ENCODE data around the gene DRAP1.

The DRAP1 gene

GRCh38 chr11:65911682-65912568, 7.3 kb upstream of the DRAP1 start:
- Histone ChIP-seq H3K27ac (ENCODE audit: low read depth, low read length) (peak overlapping the region; percentile 91), H3K36me3 (ENCODE audit: insufficient read depth, low read length) (no peaks in the 10 kb centered on the region), H2AFZ (ENCODE audit: low read length, unreplicated experiment) (no peak overlapping the region), H3K4me3 (ENCODE audit: low read depth, low read length) (peak overlapping the region; percentile 27; the same call in 1 of the 2 replicates), H3K79me2 (ENCODE audit: control insufficient read depth, insufficient read depth, low read length, unreplicated experiment) (peaks cover 11% of the 10 kb centered on the region), H3K27me3 (ENCODE audit: insufficient read depth, low read length) (no peaks in the 10 kb centered on the region), H3K4me1 (ENCODE audit: control insufficient read depth, insufficient read depth, low read length, unreplicated experiment) (peaks cover 74% of the 10 kb centered on the region)

GRCh38 chr11:65912845-65913244, 6.4 kb upstream of the DRAP1 start:
- H2AFZ ChIP-seq (ENCODE audit: low read length, unreplicated experiment), result no peak overlapping the region
- no peak overlapping the region for H3K4me3 ChIP-seq (ENCODE audit: low read depth, low read length)
- H3K27me3 ChIP-seq (ENCODE audit: insufficient read depth, low read length), result no peaks in the 10 kb centered on the region
- H3K36me3 ChIP-seq (ENCODE audit: insufficient read depth, low read length), result peaks cover 2% of the 10 kb centered on the region; the same call in 1 of the 2 replicates
- H3K79me2 ChIP-seq (ENCODE audit: control insufficient read depth, insufficient read depth, low read length, unreplicated experiment), result peaks cover 20% of the 10 kb centered on the region
- peaks cover 78% of the 10 kb centered on the region for H3K4me1 ChIP-seq (ENCODE audit: control insufficient read depth, insufficient read depth, low read length, unreplicated experiment)
- peak overlapping the region; percentile 91 for H3K27ac ChIP-seq (ENCODE audit: low read depth, low read length)

- H3K27ac ChIP-seq (ENCODE audit: low read depth, low read length), result peak overlapping the region; percentile 91
- H3K27me3 ChIP-seq (ENCODE audit: insufficient read depth, low read length), result no peaks in the 10 kb centered on the region
- no peak overlapping the region for H2AFZ ChIP-seq (ENCODE audit: low read length, unreplicated experiment)
- H3K4me1 ChIP-seq (ENCODE audit: control insufficient read depth, insufficient read depth, low read length, unreplicated experiment), result peaks cover 76% of the 10 kb centered on the region
- H3K36me3 ChIP-seq (ENCODE audit: insufficient read depth, low read length), result peaks cover 2% of the 10 kb centered on the region; the same call in 1 of the 2 replicates
- peak overlapping the region; percentile 2; the same call in 1 of the 2 replicates for H3K4me3 ChIP-seq (ENCODE audit: low read depth, low read length)
- H3K79me2 ChIP-seq (ENCODE audit: control insufficient read depth, insufficient read depth, low read length, unreplicated experiment), result peaks cover 38% of the 10 kb centered on the region
These were observed 4.0 kb upstream of the DRAP1 start for GRCh38 chr11:65915101-65915820.

- peaks cover 5% of the 10 kb centered on the region; the same call in 1 of the 2 replicates for H3K36me3 ChIP-seq (ENCODE audit: insufficient read depth, low read length)
- peaks cover 44% of the 10 kb centered on the region for H3K79me2 ChIP-seq (ENCODE audit: control insufficient read depth, insufficient read depth, low read length, unreplicated experiment)
- no peaks in the 10 kb centered on the region for H3K27me3 ChIP-seq (ENCODE audit: insufficient read depth, low read length)
- H3K4me3 ChIP-seq (ENCODE audit: low read depth, low read length), result peak overlapping the region; percentile 97
- H3K4me1 ChIP-seq (ENCODE audit: control insufficient read depth, insufficient read depth, low read length, unreplicated experiment), result peaks cover 75% of the 10 kb centered on the region
- H3K27ac ChIP-seq (ENCODE audit: low read depth, low read length), result peak overlapping the region; percentile 91
- no peak overlapping the region for H2AFZ ChIP-seq (ENCODE audit: low read length, unreplicated experiment)
These were observed 3.4 kb upstream of the DRAP1 start for GRCh38 chr11:65915821-65916251.

GRCh38 chr11:65916391-65916790, 2.8 kb upstream of the DRAP1 start:
- Histone ChIP-seq H3K36me3 (ENCODE audit: insufficient read depth, low read length) (peaks cover 6% of the 10 kb centered on the region; the same call in 1 of the 2 replicates), H3K79me2 (ENCODE audit: control insufficient read depth, insufficient read depth, low read length, unreplicated experiment) (peaks cover 49% of the 10 kb centered on the region), H3K27me3 (ENCODE audit: insufficient read depth, low read length) (no peaks in the 10 kb centered on the region), H3K4me3 (ENCODE audit: low read depth, low read length) (peak overlapping the region; percentile 97), H3K4me1 (ENCODE audit: control insufficient read depth, insufficient read depth, low read length, unreplicated experiment) (peaks cover 75% of the 10 kb centered on the region), H3K27ac (ENCODE audit: low read depth, low read length) (peak overlapping the region; percentile 91), H2AFZ (ENCODE audit: low read length, unreplicated experiment) (no peak overlapping the region)

- Histone ChIP-seq H3K36me3 (ENCODE audit: insufficient read depth, low read length) (peaks cover 6% of the 10 kb centered on the region; the same call in 1 of the 2 replicates), H3K4me1 (ENCODE audit: control insufficient read depth, insufficient read depth, low read length, unreplicated experiment) (peaks cover 72% of the 10 kb centered on the region), H2AFZ (ENCODE audit: low read length, unreplicated experiment) (no peak overlapping the region), H3K79me2 (ENCODE audit: control insufficient read depth, insufficient read depth, low read length, unreplicated experiment) (peaks cover 54% of the 10 kb centered on the region), H3K27ac (ENCODE audit: low read depth, low read length) (peak overlapping the region; percentile 91), H3K4me3 (ENCODE audit: low read depth, low read length) (peak overlapping the region; percentile 97), H3K27me3 (ENCODE audit: insufficient read depth, low read length) (no peaks in the 10 kb centered on the region)
These were observed 2.2 kb upstream of the DRAP1 start for GRCh38 chr11:65917077-65917433.

- Histone ChIP-seq H3K27me3 (ENCODE audit: insufficient read depth, low read length) (no peaks in the 10 kb centered on the region), H3K27ac (ENCODE audit: low read depth, low read length) (peak overlapping the region; percentile 91), H3K79me2 (ENCODE audit: control insufficient read depth, insufficient read depth, low read length, unreplicated experiment) (peaks cover 59% of the 10 kb centered on the region), H3K4me3 (ENCODE audit: low read depth, low read length) (peak overlapping the region; percentile 97), H3K4me1 (ENCODE audit: control insufficient read depth, insufficient read depth, low read length, unreplicated experiment) (peaks cover 66% of the 10 kb centered on the region), H2AFZ (ENCODE audit: low read length, unreplicated experiment) (no peak overlapping the region), H3K36me3 (ENCODE audit: insufficient read depth, low read length) (peaks cover 10% of the 10 kb centered on the region)
These were observed 1.6 kb upstream of the DRAP1 start for GRCh38 chr11:65917434-65918210.

GRCh38 chr11:65918211-65919140, 750 bp upstream of the DRAP1 start, which contains the start of gene C11orf68:
C11orf68 (minus strand) TSS chr11:65919062; CDS start chr11:65919031, 31 bp downstream.
- Histone ChIP-seq H3K4me3 (ENCODE audit: low read depth, low read length) (peak within 1 kb of the TSS; percentile 97), H3K36me3 (ENCODE audit: insufficient read depth, low read length) (peaks cover 18% of the 10 kb centered on the region), H3K27me3 (ENCODE audit: insufficient read depth, low read length) (no peaks in the 10 kb centered on the region), H3K4me1 (ENCODE audit: control insufficient read depth, insufficient read depth, low read length, unreplicated experiment) (peaks cover 58% of the 10 kb centered on the region), H3K27ac (ENCODE audit: low read depth, low read length) (peak within 1 kb of the TSS; percentile 91), H2AFZ (ENCODE audit: low read length, unreplicated experiment) (peak within 1 kb of the TSS; percentile 5), H3K79me2 (ENCODE audit: control insufficient read depth, insufficient read depth, low read length, unreplicated experiment) (peaks cover 59% of the 10 kb centered on the region)

GRCh38 chr11:65919573-65920371, 546 bp downstream of the DRAP1 start:
- H3K79me2 ChIP-seq (ENCODE audit: control insufficient read depth, insufficient read depth, low read length, unreplicated experiment), result peaks cover 53% of the 10 kb centered on the region
- peak overlapping the region; percentile 62 for H3K27ac ChIP-seq (ENCODE audit: low read depth, low read length)
- H3K27me3 ChIP-seq (ENCODE audit: insufficient read depth, low read length), result no peaks in the 10 kb centered on the region
- H3K36me3 ChIP-seq (ENCODE audit: insufficient read depth, low read length), result peaks cover 19% of the 10 kb centered on the region
- peak overlapping the region; percentile 5 for H2AFZ ChIP-seq (ENCODE audit: low read length, unreplicated experiment)
- H3K4me1 ChIP-seq (ENCODE audit: control insufficient read depth, insufficient read depth, low read length, unreplicated experiment), result peaks cover 45% of the 10 kb centered on the region
- H3K4me3 ChIP-seq (ENCODE audit: low read depth, low read length), result peak overlapping the region; percentile 96

Data from ACC112 (cell line).